Activated naive CD4-positive, alpha-beta T cell treated with anti-CD3 and anti-CD28 coated beads for 36 hours (primary cell): ENCODE measurements around the gene WDR59. TPM values are rescaled to one million over a fixed set of nuclear protein-coding genes. Genes with fewer than 3 reads are reported as not detected.

ENCODE experiments used
- CTCF ChIA-PET: fragments of 350-600 bp; sonication (Branson Sonifier 250); formaldehyde crosslinking; loops from one replicate; lab custom pipeline; 2021; ENCODE audit warnings: antibody characterized with exemption; lab: Charles Lee
- DNase-seq: peaks from one replicate; pipeline ENCODE4 v3.0.0-alpha.2; 2020
- H3K27ac Mint-ChIP-seq: one replicate; pipeline ENCODE4 v1.8.0; 2021; ENCODE audit warnings: mild to moderate bottlenecking, mixed read lengths
- H3K27me3 Mint-ChIP-seq: one replicate; pipeline ENCODE4 v1.8.0; 2021; ENCODE audit warnings: low read depth, mixed read lengths
- H3K36me3 Mint-ChIP-seq: one replicate; pipeline ENCODE4 v1.8.0; 2021; ENCODE audit warnings: low read depth, mixed read lengths
- H3K4me1 Mint-ChIP-seq: one replicate; pipeline ENCODE4 v1.8.0; 2021; ENCODE audit warnings: low read depth, mixed read lengths
- H3K4me3 Mint-ChIP-seq: one replicate; pipeline ENCODE4 v1.8.0; 2021; ENCODE audit warnings: mild to moderate bottlenecking, moderate library complexity, mixed read lengths
- H3K9me3 Mint-ChIP-seq: one replicate; pipeline ENCODE4 v1.8.0; 2021; ENCODE audit warnings: mixed read lengths
- intact Hi-C: fragments of 100-400 bp; cut with micrococcal nuclease; formaldehyde crosslinking; loops from one replicate; pipeline ENCODE4 v1.15.1; 2023
- total RNA-seq, 2 experiments: library from RNA; stranded (reverse); gene quantifications; one replicate each; pipeline ENCODE4 v1.2.3, GENCODE V29; 2021

Gene WDR59
- total RNA-seq, 2 experiments from 2014 or later: 47.8 to 55.6 TPM

DNA sequence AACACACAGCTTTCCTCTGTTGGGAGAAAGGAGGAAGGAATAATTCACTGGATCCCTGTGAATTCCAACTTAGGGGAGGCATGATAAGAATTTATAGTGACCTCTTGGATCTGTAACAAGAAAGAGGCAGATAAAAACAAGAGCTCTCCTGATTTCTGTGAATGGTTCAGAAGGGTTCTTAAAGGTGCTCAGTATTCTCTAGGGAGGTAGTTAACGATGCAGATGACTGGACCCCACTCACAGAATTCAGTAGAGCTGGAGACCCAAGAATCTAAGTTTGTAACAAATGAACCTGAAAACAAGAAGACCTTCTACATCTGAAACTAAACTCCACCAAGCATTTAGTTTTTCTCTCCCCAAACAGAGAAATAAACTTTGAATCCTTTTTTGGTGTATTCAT lies 22.5 kb upstream of the WDR59 start:
- Mint-ChIP-seq H3K9me3 (no peaks in the 10 kb centered on the region), H3K27me3 (no peaks in the 10 kb centered on the region), H3K4me3 (no peak overlapping the region), H3K27ac (no peak overlapping the region), H3K4me1 (peaks cover 42% of the 10 kb centered on the region), H3K36me3 (peaks cover 1% of the 10 kb centered on the region)
- intact Hi-C loops: no loop called here
- CTCF ChIA-PET: interaction anchor here (2.8 to 7.3 kb wide), 2 partner anchors 9 to 103 kb away, joined by 9 to 34 read pairs; partner anchors contain the start of gene ZNRF1
- no peak for DNase-seq

DNA sequence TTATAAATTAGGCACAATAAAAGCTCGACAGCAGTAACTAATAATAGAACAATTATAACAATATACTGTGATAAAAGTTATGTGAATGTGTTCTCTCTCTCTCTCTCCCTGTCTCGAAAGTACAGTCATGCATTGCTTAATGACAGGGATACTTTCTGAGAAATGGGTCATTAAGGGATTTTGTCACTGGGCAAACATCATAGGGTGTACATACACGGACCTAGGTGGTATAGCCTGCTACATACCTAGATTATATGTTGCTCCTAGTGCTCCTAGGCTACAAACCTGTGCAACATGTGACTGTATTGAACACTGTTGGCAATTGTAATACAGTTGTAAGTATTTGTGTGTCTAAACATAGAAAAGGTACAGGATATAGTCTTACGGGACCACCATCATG lies 20.8 kb upstream of the WDR59 start:
- Mint-ChIP-seq H3K36me3 (peaks cover 1% of the 10 kb centered on the region), H3K4me1 (peaks cover 32% of the 10 kb centered on the region), H3K27me3 (peaks cover 4% of the 10 kb centered on the region), H3K9me3 (no peaks in the 10 kb centered on the region), H3K27ac (no peak overlapping the region), H3K4me3 (no peak overlapping the region)
- CTCF ChIA-PET: interaction anchor here (1.1 to 7.3 kb wide), 2 partner anchors 93 to 105 kb away, joined by 3 to 34 read pairs; no protein-coding TSS in a partner anchor
- DNase-seq: no peak
- intact Hi-C loops: no loop called here

DNA sequence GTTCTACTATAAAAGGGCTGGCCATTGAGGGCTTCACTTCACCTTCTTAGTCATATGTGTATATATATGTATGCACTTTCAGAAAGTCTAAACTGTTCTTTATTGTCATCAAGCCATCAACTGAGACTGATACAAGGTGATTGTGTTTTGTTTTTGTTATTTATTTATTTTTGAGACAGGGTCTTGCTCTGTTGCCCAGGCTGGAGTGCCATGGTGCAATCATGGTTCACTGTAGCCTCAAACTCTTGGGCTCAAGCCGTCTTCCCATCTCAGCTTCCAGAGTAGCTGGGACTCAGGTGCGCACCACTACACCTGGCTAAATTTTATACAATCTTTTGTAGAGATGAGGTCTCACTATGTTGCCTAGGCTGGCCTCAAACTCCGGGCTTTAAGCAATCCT lies 19.5 kb upstream of the WDR59 start:
- no peaks in the 10 kb centered on the region for H3K9me3 Mint-ChIP-seq
- intact Hi-C loops: no loop called here
- H3K27me3 Mint-ChIP-seq: peaks cover 12% of the 10 kb centered on the region
- H3K4me1 Mint-ChIP-seq: peaks cover 34% of the 10 kb centered on the region
- H3K27ac Mint-ChIP-seq: no peak overlapping the region
- H3K36me3 Mint-ChIP-seq: peaks cover 4% of the 10 kb centered on the region
- DNase-seq: no peak
- no peak overlapping the region for H3K4me3 Mint-ChIP-seq
- CTCF ChIA-PET: interaction anchor here (0.6 to 7.3 kb wide), 3 partner anchors 11 to 513 kb away, joined by 3 to 34 read pairs (median 4); no protein-coding TSS in a partner anchor

DNA sequence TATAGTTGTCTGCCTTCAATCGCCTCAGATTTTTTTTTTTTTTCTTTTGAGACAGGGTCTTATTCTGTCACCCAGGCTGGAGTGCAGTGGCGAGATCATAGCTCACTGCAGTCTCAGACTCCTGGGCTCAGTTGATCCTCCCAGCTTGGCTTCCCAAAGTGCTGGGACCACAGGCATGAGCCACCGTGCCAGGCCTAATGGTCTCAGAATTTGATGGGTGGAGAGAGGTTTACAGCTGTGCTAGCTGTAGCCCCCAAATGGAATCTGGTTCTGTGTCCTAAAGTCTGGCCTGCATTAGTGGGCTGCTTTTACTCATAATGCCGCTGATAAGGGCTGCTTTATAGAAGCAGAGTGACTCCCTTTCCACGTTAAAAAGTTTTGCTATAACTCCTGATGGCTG lies 19.0 kb upstream of the WDR59 start:
- Mint-ChIP-seq H3K27me3 (peaks cover 12% of the 10 kb centered on the region), H3K27ac (no peak overlapping the region), H3K4me3 (no peak overlapping the region), H3K9me3 (no peaks in the 10 kb centered on the region), H3K4me1 (peaks cover 29% of the 10 kb centered on the region), H3K36me3 (peaks cover 4% of the 10 kb centered on the region)
- intact Hi-C loops: no loop called here
- CTCF ChIA-PET: interaction anchor here (0.6 to 7.3 kb wide), 3 partner anchors 107 to 514 kb away, joined by 3 to 34 read pairs (median 5); no protein-coding TSS in a partner anchor
- DNase-seq: no peak

DNA sequence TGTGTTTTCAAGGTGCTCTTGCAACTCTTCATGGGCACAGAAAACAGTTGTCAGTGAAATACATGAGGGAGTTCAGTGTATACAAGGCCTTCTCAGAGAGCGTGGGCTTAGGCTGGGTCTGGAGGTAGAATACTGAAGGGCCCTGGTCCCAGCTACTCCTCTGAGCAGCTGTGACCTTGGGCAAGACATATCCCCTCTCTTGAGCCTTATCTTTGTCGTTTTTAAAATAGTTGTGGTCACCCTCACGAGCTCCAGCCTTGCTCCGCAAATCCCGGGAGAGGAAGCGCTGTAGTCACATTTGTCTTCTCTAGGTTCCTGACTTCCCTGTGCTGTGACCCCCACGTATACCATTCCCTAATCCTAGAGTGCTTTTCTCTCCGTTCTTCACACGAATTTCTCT lies 17.6 kb upstream of the WDR59 start:
- CTCF ChIA-PET: interaction anchor here (1.6 to 7.3 kb wide), 2 partner anchors 9 to 108 kb away, joined by 3 to 34 read pairs; no protein-coding TSS in a partner anchor
- H3K36me3 Mint-ChIP-seq: peaks cover 4% of the 10 kb centered on the region
- H3K4me1 Mint-ChIP-seq: peaks cover 26% of the 10 kb centered on the region
- H3K9me3 Mint-ChIP-seq: no peaks in the 10 kb centered on the region
- no peak for DNase-seq
- H3K27me3 Mint-ChIP-seq: peaks cover 12% of the 10 kb centered on the region
- no peak overlapping the region for H3K27ac Mint-ChIP-seq
- H3K4me3 Mint-ChIP-seq: no peak overlapping the region
- intact Hi-C loops: no loop called here

DNA sequence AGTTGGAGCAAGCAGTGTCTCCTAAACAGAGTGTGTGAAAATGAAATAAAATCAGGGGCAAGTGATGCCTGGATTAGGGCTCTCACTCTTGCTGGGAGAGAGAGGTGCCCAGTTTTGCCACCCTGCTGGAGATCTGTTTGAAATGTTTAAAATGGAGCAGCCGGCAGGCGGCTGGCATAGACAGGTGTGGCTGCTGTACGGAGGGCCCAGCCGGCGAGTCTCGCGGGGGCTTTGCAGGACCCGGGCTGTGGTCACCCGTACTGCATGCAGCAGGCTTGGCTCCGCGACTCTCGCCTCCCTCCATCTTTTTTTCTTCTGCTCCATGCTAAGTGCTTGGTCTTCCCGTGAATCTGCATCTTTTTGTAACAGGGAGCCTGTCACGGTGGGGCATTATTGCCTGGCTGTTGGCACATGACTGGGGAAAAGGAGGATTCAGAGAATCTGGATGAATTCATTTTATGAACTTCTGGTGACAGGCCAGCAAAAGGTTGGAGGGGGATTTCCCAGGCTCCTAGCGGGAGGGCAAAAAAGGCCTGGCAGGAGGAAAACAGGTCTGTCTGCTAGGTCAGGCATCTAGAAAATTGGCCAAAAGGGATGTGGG lies 15.7 kb upstream of the WDR59 start:
- CTCF ChIA-PET: interaction anchor here (1.0 to 9.4 kb wide), 3 partner anchors 98 to 110 kb away, joined by 3 to 155 read pairs (median 34); no protein-coding TSS in a partner anchor
- intact Hi-C loops: loop anchor here (2.0 kb wide), 1 partner anchor 64 kb away; no protein-coding TSS in a partner anchor
- H3K27me3 Mint-ChIP-seq: peaks cover 12% of the 10 kb centered on the region
- DNase-seq: peak; percentile 24
- H3K4me3 Mint-ChIP-seq: peak overlapping the region; percentile 78
- no peak overlapping the region for H3K27ac Mint-ChIP-seq
- peaks cover 26% of the 10 kb centered on the region for H3K4me1 Mint-ChIP-seq
- H3K36me3 Mint-ChIP-seq: peaks cover 4% of the 10 kb centered on the region
- no peaks in the 10 kb centered on the region for H3K9me3 Mint-ChIP-seq

DNA sequence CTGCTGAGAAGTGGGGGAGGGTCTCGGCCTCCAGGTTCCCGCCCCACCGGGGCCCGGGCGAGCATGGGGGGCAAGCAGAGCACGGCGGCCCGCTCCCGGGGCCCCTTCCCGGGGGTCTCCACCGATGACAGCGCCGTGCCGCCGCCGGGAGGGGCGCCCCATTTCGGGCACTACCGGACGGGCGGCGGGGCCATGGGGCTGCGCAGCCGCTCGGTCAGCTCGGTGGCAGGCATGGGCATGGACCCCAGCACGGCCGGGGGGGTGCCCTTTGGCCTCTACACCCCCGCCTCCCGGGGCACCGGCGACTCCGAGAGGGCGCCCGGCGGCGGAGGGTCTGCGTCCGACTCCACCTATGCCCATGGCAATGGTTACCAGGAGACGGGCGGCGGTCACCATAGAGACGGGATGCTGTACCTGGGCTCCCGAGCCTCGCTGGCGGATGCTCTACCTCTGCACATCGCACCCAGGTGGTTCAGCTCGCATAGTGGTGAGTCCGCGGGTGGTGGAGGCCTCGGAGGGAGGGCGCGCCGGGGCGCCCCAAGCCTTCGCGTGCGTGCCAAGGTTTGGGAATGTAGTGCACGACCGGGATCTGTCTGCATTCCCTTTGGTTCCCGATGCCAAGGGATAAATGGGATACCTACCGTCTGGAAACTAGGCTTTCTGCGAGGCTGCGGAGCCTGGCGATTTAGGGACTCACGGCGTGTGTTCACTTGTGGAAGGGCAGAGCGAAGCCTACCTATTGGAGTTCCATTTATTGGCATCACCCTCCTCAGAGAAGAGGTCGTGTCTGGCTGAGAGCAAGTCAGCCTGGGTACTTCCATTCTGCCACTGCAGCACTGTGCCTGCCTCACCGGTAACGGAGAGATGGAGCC lies 14.9 kb upstream of the WDR59 start:
- H3K36me3 Mint-ChIP-seq: peaks cover 4% of the 10 kb centered on the region
- H3K4me3 Mint-ChIP-seq: peak overlapping the region; percentile 78
- no peaks in the 10 kb centered on the region for H3K9me3 Mint-ChIP-seq
- CTCF ChIA-PET: interaction anchor here (1.0 to 9.4 kb wide), 2 partner anchors 99 to 111 kb away, joined by 3 to 155 read pairs; no protein-coding TSS in a partner anchor
- H3K4me1 Mint-ChIP-seq: peaks cover 26% of the 10 kb centered on the region
- intact Hi-C loops: loop anchor here (1.0 to 5.0 kb wide), 3 partner anchors 65 to 293 kb away; no protein-coding TSS in a partner anchor
- no peak overlapping the region for H3K27ac Mint-ChIP-seq
- DNase-seq: peak; percentile 77
- H3K27me3 Mint-ChIP-seq: peaks cover 12% of the 10 kb centered on the region

DNA sequence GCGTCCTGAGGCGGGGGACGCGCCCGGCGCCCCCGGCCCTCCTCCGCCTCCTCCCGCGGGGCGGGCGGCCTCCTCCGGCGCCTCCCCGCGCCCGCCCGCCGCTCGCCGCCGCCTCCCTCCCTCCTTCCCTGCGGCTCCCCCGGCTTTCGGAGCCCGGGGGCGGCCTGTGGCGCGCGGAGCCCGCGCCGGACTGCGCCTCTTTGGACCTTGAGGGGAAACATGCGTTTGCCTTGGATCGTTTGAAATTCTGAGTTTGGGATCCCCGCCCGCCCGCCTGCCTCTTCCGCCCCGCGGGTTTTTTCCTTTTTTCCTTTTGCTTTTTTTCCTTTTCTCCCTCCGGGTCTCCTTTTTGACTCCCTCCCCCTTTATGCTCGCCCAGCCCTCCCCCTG lies 14.3 kb upstream of the WDR59 start:
- H3K4me3 Mint-ChIP-seq: peak overlapping the region; percentile 78
- peaks cover 12% of the 10 kb centered on the region for H3K27me3 Mint-ChIP-seq
- CTCF ChIA-PET: interaction anchor here (1.0 to 9.4 kb wide), 2 partner anchors 99 to 112 kb away, joined by 3 to 155 read pairs; no protein-coding TSS in a partner anchor
- peaks cover 26% of the 10 kb centered on the region for H3K4me1 Mint-ChIP-seq
- intact Hi-C loops: loop anchor here (1.0 to 5.0 kb wide), 2 partner anchors 100 to 292 kb away; no protein-coding TSS in a partner anchor
- H3K9me3 Mint-ChIP-seq: no peaks in the 10 kb centered on the region
- DNase-seq: peak; percentile 18
- peaks cover 3% of the 10 kb centered on the region for H3K36me3 Mint-ChIP-seq
- H3K27ac Mint-ChIP-seq: peak overlapping the region; percentile 46

DNA sequence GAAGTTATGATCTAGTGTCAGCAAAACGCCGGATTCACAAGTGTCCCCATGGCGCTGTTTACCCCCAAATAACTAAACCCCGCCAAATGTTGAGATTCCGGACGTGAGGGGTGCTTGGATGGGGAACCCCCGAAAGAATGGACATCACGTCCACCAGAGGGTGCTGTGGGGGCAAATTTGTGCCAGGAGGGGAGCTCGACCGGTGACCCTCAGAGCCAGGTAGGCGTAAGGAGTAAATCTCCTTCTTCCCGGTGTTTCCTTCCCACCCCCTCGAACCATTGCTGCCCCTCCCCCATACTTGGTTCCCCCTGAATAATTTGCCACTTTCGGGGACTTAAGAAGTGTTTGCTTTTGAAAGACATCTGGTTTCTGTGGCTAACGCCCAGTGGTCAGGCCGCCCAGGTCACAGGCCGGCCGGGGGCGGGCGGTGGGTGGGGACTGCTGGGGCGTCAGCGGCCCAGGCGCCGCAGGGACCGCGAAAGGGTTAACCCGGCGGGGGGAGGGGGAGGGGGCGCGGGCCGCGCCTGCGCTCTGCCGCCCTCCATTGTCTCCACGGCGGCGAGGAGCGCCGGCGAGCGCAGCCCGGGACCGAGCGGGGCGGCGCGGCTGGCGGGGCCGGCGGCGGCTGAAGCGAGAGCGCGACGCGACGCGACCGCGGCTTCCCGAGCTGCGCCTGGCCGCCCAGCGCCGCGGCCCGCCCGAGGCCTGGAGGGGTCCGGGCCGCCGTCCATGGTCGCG lies 13.7 kb upstream of the WDR59 start, which contains the start of gene ZNRF1:
ZNRF1 (plus strand) TSS at position 544 of the 738 bp plus-strand sequence. CDS start 648 bp downstream, outside the sequence.
- Mint-ChIP-seq H3K27me3 (peaks cover 12% of the 10 kb centered on the region), H3K36me3 (peaks cover 2% of the 10 kb centered on the region), H3K9me3 (no peaks in the 10 kb centered on the region), H3K27ac (peak within 1 kb of the TSS; percentile 83), H3K4me1 (peaks cover 25% of the 10 kb centered on the region), H3K4me3 (peak within 1 kb of the TSS; percentile 79)
- DNase-seq: peak; percentile 92
- CTCF ChIA-PET: interaction anchor here (0.6 to 9.4 kb wide), 15 partner anchors 10 to 783 kb away, joined by 3 to 155 read pairs (median 4); partner anchors contain the start of gene WDR59
- intact Hi-C loops: loop anchor here (1.0 to 5.0 kb wide), 6 partner anchors 14 to 291 kb away; no protein-coding TSS in a partner anchor

DNA sequence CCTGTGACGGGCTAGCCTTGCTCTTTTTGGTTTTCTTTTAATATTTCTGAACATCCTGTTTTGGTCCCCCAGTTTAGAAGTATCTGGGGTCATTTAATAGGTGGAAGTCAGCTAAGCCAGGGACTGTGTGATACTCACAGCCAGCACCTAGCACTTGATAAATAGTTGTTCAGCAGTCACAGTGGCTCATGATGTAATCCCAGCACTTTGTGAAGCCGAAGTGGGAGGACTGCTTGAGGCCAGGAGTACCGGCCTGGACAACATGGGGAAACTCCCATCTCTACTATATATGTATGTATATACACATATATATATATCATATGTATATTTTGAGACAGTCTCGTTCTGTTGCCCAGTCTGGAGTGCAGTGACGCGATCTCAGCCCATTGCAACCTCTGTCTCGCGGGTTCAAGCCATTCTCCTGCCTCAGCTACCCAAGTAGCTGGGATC lies 12.1 kb upstream of the WDR59 start:
- CTCF ChIA-PET: interaction anchor here (0.6 to 9.4 kb wide), 3 partner anchors 12 to 152 kb away, joined by 4 to 155 read pairs (median 10); partner anchors contain the start of gene WDR59
- Mint-ChIP-seq H3K4me1 (peaks cover 16% of the 10 kb centered on the region), H3K9me3 (no peaks in the 10 kb centered on the region), H3K36me3 (peaks cover 2% of the 10 kb centered on the region), H3K4me3 (no peak overlapping the region), H3K27ac (no peak overlapping the region), H3K27me3 (peaks cover 12% of the 10 kb centered on the region)
- DNase-seq: no peak
- intact Hi-C loops: loop anchor here (5.0 kb wide), 1 partner anchor 290 kb away; no protein-coding TSS in a partner anchor

DNA sequence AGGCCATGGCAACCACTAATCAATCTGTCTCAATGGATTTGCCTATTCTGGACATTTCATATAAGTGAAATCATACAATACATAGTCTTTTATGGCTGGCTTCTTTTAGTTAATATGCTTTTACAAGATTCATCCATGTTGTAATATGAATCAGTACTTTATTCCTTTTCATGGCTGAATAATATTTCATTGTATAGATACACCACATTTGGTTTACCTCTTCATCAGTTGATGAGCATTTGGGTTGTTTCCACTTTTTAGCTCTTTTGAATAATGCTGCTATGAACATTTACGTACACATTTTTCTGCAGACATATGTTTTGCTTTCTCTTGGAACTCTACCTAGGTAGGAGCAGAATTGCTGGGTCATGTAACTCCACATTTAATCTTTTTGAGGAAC lies 11.1 kb upstream of the WDR59 start:
- intact Hi-C loops: loop anchor here (5.0 kb wide), 1 partner anchor 289 kb away; no protein-coding TSS in a partner anchor
- CTCF ChIA-PET: interaction anchor here (0.6 to 9.4 kb wide), 2 partner anchors 53 to 115 kb away, joined by 5 to 155 read pairs; no protein-coding TSS in a partner anchor
- Mint-ChIP-seq H3K36me3 (peaks cover 2% of the 10 kb centered on the region), H3K27ac (no peak overlapping the region), H3K4me3 (no peak overlapping the region), H3K4me1 (peaks cover 14% of the 10 kb centered on the region), H3K27me3 (peaks cover 11% of the 10 kb centered on the region), H3K9me3 (no peaks in the 10 kb centered on the region)
- no peak for DNase-seq
